HEK293 (cell line): Measurements from ENCODE around the gene SORBS2.

Experiments used
- CTCF ChIA-PET: fragments of 350-600 bp; formaldehyde crosslinking; extraction: SDS; loops from one replicate; lab custom pipeline; 2021; ENCODE audit warnings: antibody characterized with exemption; lab: Yijun Ruan, JAX
- POLR2A ChIA-PET: fragments of 300-600 bp; formaldehyde crosslinking; extraction: SDS; loops from one replicate; lab custom pipeline; 2020; ENCODE audit warnings: antibody characterized with exemption, inconsistent platforms; lab: Yijun Ruan, JAX
- H3K27ac ChIP-seq: fragments of 200-500 bp; sonication (Bioruptor generic); 2 replicates; pipeline ENCODE4 v1.5.1; 2014; ENCODE audit warnings: low read depth, low read length, control low read depth, inconsistent platforms; ENCODE audit errors: extremely low read depth
- H3K36me3 ChIP-seq, 2 experiments: fragments of 200-500 bp in 1 of 2; sonication (Bioruptor generic) in 1 of 2; 1 replicate in 1 of 2; 2 replicates in 1 of 2; pipeline ENCODE4 v1.5.1; 2014 to 2017; ENCODE audit warnings: inconsistent platforms in 2 of 2, low read length in 2 of 2; ENCODE audit not compliant: control insufficient read depth in 2 of 2, insufficient read depth in 1 of 2
- H3K4me1 ChIP-seq: fragments of 200-500 bp; sonication (Bioruptor generic); 2 replicates; pipeline ENCODE4 v1.5.1; 2014; ENCODE audit warnings: mild to moderate bottlenecking, low read length, inconsistent platforms; ENCODE audit not compliant: control insufficient read depth, insufficient read depth
- H3K4me3 ChIP-seq: 2 replicates; pipeline ENCODE4 v1.5.1; 2011; ENCODE audit warnings: low read depth, mild to moderate bottlenecking, control low read depth, low read length, moderate library complexity
- H3K9me3 ChIP-seq: fragments of 200-500 bp; sonication (Bioruptor generic); 2 replicates; pipeline ENCODE4 v1.5.1; 2014; ENCODE audit warnings: low read depth, low read length, inconsistent platforms; ENCODE audit not compliant: control insufficient read depth, insufficient read depth
- BCL6B ChIP-seq: fragments of 450-650 bp; formaldehyde crosslinking; IDR thresholded peaks from 2 replicates; pipeline ENCODE4 v1.5.1; 2017; ENCODE audit warnings: missing biosample characterization, missing genetic modification characterization
- RBAK ChIP-seq: fragments of 450-650 bp; formaldehyde crosslinking; IDR thresholded peaks from 2 replicates; pipeline ENCODE4 v1.5.1; 2016; ENCODE audit warnings: missing biosample characterization, missing genetic modification characterization
- REPIN1 ChIP-seq: fragments of 450-650 bp; formaldehyde crosslinking; IDR thresholded peaks from 2 replicates; pipeline ENCODE4 v1.5.1; 2017; ENCODE audit warnings: missing biosample characterization, missing genetic modification characterization, low read depth
- ZBTB17 ChIP-seq: fragments of 450-650 bp; formaldehyde crosslinking; IDR thresholded peaks from 2 replicates; pipeline ENCODE4 v1.5.1; 2016; ENCODE audit warnings: missing biosample characterization, missing genetic modification characterization
- ZBTB21 ChIP-seq: fragments of 450-650 bp; formaldehyde crosslinking; IDR thresholded peaks from 2 replicates; pipeline ENCODE4 v1.5.1; 2017; ENCODE audit warnings: missing biosample characterization, missing genetic modification characterization
- ZBTB7A ChIP-seq: fragments of 450-650 bp; formaldehyde crosslinking; IDR thresholded peaks from 2 replicates; pipeline ENCODE4 v1.5.1; 2016; ENCODE audit warnings: low read depth, missing biosample characterization, missing genetic modification characterization
- ZNF121 ChIP-seq: fragments of 450-650 bp; formaldehyde crosslinking; IDR thresholded peaks from 2 replicates; pipeline ENCODE4 v1.5.1; 2016; ENCODE audit warnings: missing biosample characterization, missing genetic modification characterization
- ZNF148 ChIP-seq: fragments of 450-650 bp; formaldehyde crosslinking; IDR thresholded peaks from 2 replicates; pipeline ENCODE4 v1.5.0; 2017; ENCODE audit warnings: missing biosample characterization, missing genetic modification characterization, borderline replicate concordance
- ZNF2 ChIP-seq: fragments of 450-650 bp; formaldehyde crosslinking; IDR thresholded peaks from 2 replicates; pipeline ENCODE4 v1.5.1; 2016; ENCODE audit warnings: missing biosample characterization, missing genetic modification characterization
- ZNF221 ChIP-seq: fragments of 450-650 bp; formaldehyde crosslinking; IDR thresholded peaks from 2 replicates; pipeline ENCODE4 v1.5.1; 2017; ENCODE audit warnings: missing biosample characterization, missing genetic modification characterization, borderline replicate concordance
- ZNF416 ChIP-seq: fragments of 450-650 bp; formaldehyde crosslinking; IDR thresholded peaks from 2 replicates; pipeline ENCODE4 v1.5.1; 2016; ENCODE audit warnings: missing biosample characterization, missing genetic modification characterization
- ZNF48 ChIP-seq: fragments of 450-650 bp; formaldehyde crosslinking; IDR thresholded peaks from 2 replicates; pipeline ENCODE4 v1.5.1; 2016; ENCODE audit warnings: missing biosample characterization, missing genetic modification characterization
- ZNF585B ChIP-seq: fragments of 450-650 bp; formaldehyde crosslinking; IDR thresholded peaks from 2 replicates; pipeline ENCODE4 v1.5.1; 2016; ENCODE audit warnings: missing biosample characterization, missing genetic modification characterization
- ZNF639 ChIP-seq: fragments of 450-650 bp; formaldehyde crosslinking; IDR thresholded peaks from 2 replicates; pipeline ENCODE4 v1.5.1; 2016; ENCODE audit warnings: missing biosample characterization, missing genetic modification characterization
- ZNF707 ChIP-seq: fragments of 450-650 bp; formaldehyde crosslinking; IDR thresholded peaks from 2 replicates; pipeline ENCODE4 v1.5.1; 2016; ENCODE audit warnings: missing biosample characterization, missing genetic modification characterization
- ZNF837 ChIP-seq: fragments of 450-650 bp; formaldehyde crosslinking; IDR thresholded peaks from 2 replicates; pipeline ENCODE4 v1.5.1; 2016; ENCODE audit warnings: missing biosample characterization, missing genetic modification characterization
- TF ChIP-seq, protein P1 (sequence below): fragments of 450-650 bp; formaldehyde crosslinking; IDR thresholded peaks from 2 replicates; pipeline ENCODE4 v1.5.1; 2016; ENCODE audit warnings: missing biosample characterization, missing genetic modification characterization
- TF ChIP-seq, protein P2 (sequence below): fragments of 450-650 bp; formaldehyde crosslinking; IDR thresholded peaks from 2 replicates; pipeline ENCODE4 v1.5.1; 2016; ENCODE audit warnings: missing biosample characterization, missing genetic modification characterization
- TF ChIP-seq, protein P3 (sequence below): fragments of 450-650 bp; formaldehyde crosslinking; IDR thresholded peaks from 2 replicates; pipeline ENCODE4 v1.5.1; 2016; ENCODE audit warnings: missing biosample characterization, missing genetic modification characterization

The SORBS2 gene

DNA sequence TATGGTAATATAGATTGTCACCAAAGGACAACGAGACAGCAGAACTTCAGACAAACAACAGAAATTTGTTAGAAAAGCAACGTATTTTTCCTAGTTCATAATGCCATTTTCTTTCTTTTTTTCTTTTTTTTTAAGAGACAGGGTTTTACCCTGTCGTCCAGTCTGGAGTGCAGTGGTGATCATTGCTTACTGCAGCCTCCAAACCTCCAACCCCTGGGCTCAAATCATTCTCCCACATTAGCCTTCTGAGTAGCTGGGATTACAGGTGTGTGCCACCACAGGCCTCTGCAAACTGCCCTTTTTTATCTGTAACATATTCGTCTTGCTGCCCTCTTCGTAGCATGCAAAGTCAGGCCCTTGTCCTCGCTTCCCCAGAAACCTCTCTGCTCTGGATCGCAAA is 160.1 kb downstream of the SORBS2 start:
- ChIA-PET POLR2A (no interaction called here), CTCF (no interaction called here)
- H3K27ac ChIP-seq = no peak overlapping the region
- no peaks in the 10 kb centered on the region; the same call in 1 of the 2 replicates for H3K4me1 ChIP-seq
- no peak overlapping the region for H3K4me3 ChIP-seq
- no peaks in the 10 kb centered on the region for H3K9me3 ChIP-seq
- no peak for TF ChIP-seq ZBTB7A
- H3K36me3 ChIP-seq = no peaks in the 10 kb centered on the region

- Histone ChIP-seq H3K4me3 (no peak overlapping the region), H3K9me3 (no peaks in the 10 kb centered on the region), H3K36me3 (no peaks in the 10 kb centered on the region), H3K4me1 (no peaks in the 10 kb centered on the region; the same call in 1 of the 2 replicates), H3K27ac (no peak overlapping the region)
- no peak for TF ChIP-seq REPIN1 (tag by site-specific recombination)
- no peak for TF ChIP-seq ZNF416 (tag by site-specific recombination)
- no peak for TF ChIP-seq ZNF121 (tag by site-specific recombination)
- no peak for TF ChIP-seq ZNF2
- no peak for TF ChIP-seq ZNF221
- no peak for TF ChIP-seq ZNF639 (tag by site-specific recombination)
- TF ChIP-seq ZBTB21 (tag by site-specific recombination) = no peak
- TF ChIP-seq ZNF707 (tag by site-specific recombination) = no peak
- TF ChIP-seq, protein P1, sequence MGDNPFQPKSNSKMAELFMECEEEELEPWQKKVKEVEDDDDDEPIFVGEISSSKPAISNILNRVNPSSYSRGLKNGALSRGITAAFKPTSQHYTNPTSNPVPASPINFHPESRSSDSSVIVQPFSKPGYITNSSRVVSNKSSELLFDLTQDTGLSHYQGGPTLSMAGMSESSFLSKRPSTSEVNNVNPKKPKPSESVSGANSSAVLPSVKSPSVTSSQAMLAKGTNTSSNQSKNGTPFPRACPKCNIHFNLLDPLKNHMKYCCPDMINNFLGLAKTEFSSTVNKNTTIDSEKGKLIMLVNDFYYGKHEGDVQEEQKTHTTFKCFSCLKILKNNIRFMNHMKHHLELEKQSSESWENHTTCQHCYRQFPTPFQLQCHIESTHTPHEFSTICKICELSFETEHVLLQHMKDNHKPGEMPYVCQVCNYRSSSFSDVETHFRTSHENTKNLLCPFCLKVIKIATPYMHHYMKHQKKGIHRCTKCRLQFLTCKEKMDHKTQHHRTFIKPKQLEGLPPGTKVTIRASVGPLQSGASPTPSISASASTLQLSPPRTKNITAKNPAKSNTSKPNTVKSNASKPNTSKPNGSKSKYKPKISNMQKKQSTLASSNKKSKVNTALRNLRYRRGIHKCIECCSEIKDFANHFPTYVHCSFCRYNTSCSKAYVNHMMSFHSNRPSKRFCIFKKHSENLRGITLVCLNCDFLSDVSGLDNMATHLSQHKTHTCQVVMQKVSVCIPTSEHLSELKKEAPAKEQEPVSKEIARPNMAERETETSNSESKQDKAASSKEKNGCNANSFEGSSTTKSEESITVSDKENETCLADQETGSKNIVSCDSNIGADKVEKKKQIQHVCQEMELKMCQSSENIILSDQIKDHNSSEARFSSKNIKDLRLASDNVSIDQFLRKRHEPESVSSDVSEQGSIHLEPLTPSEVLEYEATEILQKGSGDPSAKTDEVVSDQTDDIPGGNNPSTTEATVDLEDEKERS = no peak
- TF ChIP-seq RBAK (tag by site-specific recombination) = no peak
- no peak for TF ChIP-seq ZNF837
- TF ChIP-seq, protein P2, sequence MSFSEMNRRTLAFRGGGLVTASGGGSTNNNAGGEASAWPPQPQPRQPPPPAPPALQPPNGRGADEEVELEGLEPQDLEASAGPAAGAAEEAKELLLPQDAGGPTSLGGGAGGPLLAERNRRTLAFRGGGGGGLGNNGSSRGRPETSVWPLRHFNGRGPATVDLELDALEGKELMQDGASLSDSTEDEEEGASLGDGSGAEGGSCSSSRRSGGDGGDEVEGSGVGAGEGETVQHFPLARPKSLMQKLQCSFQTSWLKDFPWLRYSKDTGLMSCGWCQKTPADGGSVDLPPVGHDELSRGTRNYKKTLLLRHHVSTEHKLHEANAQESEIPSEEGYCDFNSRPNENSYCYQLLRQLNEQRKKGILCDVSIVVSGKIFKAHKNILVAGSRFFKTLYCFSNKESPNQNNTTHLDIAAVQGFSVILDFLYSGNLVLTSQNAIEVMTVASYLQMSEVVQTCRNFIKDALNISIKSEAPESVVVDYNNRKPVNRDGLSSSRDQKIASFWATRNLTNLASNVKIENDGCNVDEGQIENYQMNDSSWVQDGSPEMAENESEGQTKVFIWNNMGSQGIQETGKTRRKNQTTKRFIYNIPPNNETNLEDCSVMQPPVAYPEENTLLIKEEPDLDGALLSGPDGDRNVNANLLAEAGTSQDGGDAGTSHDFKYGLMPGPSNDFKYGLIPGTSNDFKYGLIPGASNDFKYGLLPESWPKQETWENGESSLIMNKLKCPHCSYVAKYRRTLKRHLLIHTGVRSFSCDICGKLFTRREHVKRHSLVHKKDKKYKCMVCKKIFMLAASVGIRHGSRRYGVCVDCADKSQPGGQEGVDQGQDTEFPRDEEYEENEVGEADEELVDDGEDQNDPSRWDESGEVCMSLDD (tag by site-specific recombination) = no peak
- TF ChIP-seq ZNF48 (tag by site-specific recombination) = no peak
- TF ChIP-seq ZBTB17 (tag by site-specific recombination) = no peak
- TF ChIP-seq, protein P3, sequence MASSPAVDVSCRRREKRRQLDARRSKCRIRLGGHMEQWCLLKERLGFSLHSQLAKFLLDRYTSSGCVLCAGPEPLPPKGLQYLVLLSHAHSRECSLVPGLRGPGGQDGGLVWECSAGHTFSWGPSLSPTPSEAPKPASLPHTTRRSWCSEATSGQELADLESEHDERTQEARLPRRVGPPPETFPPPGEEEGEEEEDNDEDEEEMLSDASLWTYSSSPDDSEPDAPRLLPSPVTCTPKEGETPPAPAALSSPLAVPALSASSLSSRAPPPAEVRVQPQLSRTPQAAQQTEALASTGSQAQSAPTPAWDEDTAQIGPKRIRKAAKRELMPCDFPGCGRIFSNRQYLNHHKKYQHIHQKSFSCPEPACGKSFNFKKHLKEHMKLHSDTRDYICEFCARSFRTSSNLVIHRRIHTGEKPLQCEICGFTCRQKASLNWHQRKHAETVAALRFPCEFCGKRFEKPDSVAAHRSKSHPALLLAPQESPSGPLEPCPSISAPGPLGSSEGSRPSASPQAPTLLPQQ (tag by site-specific recombination) = no peak
- no peak for TF ChIP-seq BCL6B
- TF ChIP-seq ZNF148 (tag by site-specific recombination) = no peak
- no peak for TF ChIP-seq ZNF585B (tag by site-specific recombination)
- ChIA-PET CTCF (interaction anchor here (0.7 kb wide), 1 partner anchor 53 kb away, joined by 3 read pairs; no protein-coding TSS in a partner anchor), POLR2A (no interaction called here)
These were observed 160.8 kb downstream of the SORBS2 start for GRCh38 chr4:185651137-185651677.
